ENCODE measurements around the gene THUMPD3.

- TF ChIP-seq FOXM1 (IDR thresholded peaks at IDR 0.05; ENCODE audit: borderline replicate concordance) (no peak), ELF4 (IDR thresholded peaks at IDR 0.05) (no peak), FOXA1 (IDR thresholded peaks at IDR 0.05) (no peak), SUZ12 (IDR thresholded peaks at IDR 0.05) (no peak), ZNF384 (IDR thresholded peaks at IDR 0.05) (no peak), HDGF (IDR thresholded peaks at IDR 0.05; ENCODE audit: borderline replicate concordance) (no peak), FOXK2 (IDR thresholded peaks at IDR 0.05) (no peak), SP1 (IDR thresholded peaks at IDR 0.05) (no peak), NFRKB (IDR thresholded peaks at IDR 0.05) (no peak), TARDBP (IDR thresholded peaks at IDR 0.05) (no peak), L3MBTL2 (conservative IDR thresholded peaks at IDR 0.05) (no peak)
Observed at GRCh38 chr3:9414826-9415225, 52.0 kb downstream of the THUMPD3 start.
